HG02571 (cell line): ENCODE results near the gene TMEM121.
A peak's percentile ranks its signal among the peaks of the same experiment; 100 is the strongest.

ENCODE experiments used
- ATAC-seq: cut with Tn5 transposase; IDR thresholded peaks from one replicate; pipeline ENCODE4 v1.9.1; 2021; ENCODE audit warnings: mild to moderate bottlenecking, moderate library complexity; ENCODE audit not compliant: unreplicated experiment

Gene TMEM121

DNA sequence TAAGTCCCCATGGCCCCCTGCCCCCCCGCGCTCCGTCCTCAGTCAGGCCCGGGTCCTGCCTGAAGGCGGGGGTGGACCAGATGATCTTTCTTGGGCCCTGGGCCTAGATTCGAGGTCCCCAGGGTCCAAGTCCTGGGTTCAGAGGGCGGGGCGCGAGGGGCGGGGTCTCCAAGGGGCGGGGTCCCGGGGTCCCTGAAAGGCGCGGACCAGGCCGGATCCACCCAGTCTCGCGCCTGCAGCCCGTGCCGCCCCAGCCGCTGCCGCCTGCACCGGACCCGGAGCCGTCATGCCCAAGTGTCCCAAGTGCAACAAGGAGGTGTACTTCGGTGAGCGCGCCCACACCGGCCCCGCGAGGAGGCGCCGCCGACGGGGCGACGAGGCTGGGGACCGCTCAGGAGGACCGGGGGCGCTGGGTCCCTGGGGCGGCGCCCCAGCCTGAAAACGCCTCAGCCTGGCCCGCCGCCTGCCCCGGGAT, 39.4 kb upstream of the TMEM121 start:
- ATAC-seq: no peak

DNA sequence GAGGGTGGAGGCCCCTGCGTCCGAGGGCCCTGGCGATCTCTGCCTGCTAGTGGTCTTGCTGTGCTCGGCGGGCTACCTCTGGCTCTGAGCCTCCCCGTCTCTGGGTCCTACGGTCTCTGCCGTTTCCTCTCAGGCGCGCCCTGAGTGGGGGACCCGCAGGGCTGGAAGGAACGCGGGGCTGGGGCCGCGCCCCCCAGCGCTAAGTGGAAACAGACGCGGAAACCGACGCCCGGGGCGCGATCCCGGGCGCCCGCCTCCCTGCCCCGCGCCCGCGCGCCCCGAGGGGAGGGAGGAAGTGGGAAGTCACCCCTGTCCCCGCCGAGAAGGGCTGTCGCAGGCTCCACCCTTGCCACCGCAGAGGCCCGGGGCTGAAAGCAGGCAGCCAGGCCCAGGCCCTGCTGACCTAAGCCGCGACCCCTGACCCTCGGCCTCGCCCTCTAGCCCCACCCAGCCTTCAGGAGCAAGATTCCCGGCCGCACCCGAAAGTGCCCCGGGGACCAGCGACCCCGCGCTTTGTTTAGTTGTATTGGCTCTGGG, 38.9 kb upstream of the TMEM121 start:
- no peak for ATAC-seq

DNA sequence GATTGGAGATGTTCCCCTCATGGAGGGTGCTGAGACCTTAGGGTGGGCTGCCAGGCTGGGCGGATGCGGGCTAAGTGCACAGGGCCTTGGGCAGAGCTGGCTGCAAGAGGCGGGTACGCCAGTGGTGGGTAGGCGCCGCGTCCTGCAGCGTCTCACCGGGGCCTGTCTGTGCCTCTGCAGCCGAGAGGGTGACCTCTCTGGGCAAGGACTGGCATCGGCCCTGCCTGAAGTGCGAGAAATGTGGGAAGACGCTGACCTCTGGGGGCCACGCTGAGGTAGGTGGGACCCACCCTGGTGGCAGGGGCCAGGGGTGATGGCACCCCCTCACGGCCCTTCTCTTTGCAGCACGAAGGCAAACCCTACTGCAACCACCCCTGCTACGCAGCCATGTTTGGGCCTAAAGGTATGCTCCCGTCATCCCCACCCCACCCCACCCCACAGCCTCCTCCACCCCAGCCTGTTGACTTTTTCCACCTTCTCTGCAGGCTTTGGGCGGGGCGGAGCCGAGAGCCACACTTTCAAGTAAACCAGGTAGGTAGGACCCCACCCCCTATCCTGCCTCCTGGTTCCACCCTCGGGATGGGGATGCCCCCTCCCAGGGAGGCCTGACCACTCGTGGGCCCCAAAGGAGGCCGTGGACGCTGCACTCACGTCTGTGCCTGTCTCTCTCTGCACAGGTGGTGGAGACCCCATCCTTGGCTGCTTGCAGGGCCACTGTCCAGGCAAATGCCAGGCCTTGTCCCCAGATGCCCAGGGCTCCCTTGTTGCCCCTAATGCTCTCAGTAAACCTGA, 38.2 kb upstream of the TMEM121 start:
- ATAC-seq: no peak

DNA sequence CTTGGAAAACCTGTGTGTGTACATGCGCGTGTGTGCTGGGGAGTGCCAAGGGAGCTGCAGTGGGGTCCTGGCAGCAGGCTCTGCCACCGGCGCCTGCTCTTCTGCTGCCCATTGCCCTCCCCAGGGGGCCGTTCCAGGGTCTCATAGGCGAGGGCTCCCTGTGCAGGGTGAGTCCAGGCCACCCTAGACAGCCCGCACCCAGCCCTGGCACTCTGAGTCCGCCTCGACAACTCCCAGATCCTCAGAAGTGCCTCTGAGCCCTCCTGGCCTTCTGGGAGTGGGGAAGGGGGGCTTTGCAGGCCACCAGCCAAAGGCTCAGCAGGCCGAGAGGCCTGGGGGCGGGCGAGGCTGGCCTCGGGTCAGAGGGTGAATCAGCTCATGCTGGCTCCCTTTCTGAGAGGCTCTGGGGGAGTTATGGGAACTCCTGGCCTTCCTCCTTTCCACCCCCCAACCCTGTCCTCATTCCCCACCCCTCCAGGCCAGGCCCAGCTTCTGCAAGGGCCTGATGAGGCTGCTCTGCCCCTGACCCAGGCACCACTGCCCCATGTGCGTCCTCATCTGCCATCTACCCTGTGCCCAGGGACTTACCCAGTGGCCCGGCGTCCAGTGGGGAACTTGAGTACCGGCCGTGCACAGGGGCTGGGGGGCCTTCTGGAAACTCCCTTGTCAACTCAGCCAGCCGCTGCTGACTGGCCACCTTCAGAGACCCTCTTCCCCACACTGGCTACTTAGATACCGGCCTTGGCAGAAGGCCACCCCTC, 37.4 kb upstream of the TMEM121 start:
- ATAC-seq: no peak

DNA sequence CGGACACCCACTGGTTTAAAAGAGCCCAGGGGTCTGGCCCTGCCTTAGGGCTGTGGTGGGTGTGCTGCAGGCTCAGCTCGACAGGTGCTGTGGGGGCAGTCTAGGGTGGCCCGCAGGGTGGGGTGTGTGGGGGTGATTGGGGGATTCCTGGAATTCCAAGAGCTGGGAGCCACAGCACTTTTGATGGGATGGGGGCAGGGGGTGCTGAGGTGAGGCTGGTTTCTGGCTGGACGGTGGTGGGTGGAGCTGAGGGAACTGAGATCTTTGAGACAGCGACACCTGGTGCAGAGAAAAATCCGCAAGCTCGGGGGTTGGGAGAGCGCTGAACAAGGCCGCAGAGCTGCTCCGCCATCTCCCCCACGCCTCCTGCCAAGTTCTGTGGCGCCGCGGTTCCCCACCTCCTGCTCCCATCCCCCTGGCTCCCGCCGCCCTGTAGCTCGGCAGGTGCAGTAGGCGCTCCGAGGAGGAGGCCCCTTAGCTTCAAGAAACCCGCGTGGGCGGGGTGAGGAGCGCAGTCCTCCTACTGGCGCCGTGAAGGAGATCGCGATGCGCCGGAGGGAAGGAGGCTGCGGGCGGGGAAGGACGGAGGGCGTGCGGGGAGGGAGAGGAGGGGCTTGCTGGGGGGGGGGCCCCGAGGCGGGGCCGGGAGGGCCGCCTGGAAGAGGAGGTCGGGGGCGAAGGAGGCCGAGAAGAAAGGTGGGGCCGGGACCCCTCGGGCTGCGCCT, 36.7 kb upstream of the TMEM121 start:
- ATAC-seq: no peak

DNA sequence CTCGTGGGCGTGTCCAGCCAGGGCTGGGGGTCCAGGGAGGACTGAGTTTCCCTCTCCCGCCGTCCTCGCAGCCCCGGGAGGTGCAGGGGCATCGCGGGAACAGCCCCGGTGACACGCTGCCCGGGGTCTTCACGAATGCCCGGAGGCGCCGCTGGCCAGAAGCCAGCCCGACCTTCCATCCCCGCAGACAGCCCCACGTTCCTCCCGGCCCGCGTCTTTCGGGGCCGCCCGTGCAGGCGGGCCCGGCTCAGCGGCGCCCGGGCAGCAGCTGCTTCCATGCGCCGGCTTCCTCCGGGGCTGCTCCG, 36.2 kb upstream of the TMEM121 start:
- ATAC-seq: peak; percentile 0

DNA sequence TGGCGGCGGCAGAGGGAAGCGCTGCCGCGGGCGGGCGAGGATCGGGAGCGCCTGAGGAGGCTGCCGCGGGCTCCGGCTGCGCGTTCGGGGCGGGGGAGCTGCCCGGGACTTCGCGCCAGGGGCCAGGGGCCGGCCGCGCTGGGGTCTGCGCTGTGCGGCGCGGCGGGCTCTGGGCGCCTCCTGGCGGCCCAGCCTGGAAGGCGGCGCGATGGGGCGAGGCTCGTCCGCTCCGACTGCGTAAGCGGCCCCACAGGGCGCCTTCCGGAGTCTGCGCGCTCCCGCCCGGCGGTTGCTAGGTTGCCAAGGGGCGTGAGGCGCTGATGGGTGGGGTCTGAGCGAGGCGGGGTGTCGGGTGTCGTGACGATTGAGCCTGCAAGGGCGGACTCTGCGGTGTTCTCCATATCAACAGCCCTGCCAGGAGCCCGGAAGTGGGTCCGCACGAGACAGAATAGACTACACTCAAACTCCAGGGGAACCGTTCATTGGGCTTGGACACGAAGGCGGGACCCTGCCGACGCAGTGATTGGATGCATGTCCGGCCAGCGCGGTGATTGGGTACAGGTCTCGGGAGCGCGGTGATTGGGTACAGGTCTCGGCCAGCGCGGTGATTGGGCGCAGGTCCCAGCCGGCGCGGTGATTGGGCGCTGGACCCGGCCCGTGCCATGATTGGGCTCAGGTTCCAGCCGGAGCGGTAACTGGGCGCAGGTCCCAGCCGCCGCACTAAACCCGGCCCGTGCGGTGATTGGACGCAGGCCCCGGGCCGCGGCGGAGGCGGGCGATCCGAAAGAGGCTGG, 35.6 kb upstream of the TMEM121 start, which contains the start of gene TEDC1:
TEDC1 (plus strand) TSS at position 675 of the 794 bp plus-strand sequence. CDS start 130 bp downstream, outside the sequence.
- peak; percentile 65 for ATAC-seq

DNA sequence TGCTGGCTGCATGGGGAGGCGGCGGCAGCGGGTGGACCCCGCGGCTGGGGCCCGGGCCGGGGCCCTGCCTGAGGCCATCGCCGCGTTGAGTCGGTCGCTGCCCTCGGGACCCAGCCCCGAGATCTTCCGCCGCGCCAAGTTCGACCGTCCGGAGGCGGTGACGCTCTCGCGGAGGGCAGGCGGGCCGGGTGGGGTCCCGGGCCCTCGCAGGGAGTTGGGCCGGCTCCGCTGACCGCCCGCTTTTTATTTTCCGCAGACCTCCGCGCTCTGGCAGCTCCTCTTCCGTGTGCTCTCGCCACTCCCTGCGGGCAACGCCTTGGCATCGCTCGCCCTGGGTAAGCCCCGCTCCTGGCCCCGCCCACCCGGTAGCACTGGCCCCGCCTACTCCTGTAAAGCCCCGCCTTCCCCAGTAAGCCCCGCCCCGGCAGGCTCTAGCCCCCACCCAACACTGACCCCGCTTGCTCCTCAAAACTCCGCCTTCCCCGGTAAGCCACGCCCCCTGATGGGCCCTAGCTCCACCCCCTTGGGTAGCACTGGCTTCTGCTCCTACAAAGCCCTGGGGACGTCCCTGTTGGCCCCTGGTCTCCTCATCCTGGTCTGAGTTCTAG, 34.9 kb upstream of the TMEM121 start:
- no peak for ATAC-seq

DNA sequence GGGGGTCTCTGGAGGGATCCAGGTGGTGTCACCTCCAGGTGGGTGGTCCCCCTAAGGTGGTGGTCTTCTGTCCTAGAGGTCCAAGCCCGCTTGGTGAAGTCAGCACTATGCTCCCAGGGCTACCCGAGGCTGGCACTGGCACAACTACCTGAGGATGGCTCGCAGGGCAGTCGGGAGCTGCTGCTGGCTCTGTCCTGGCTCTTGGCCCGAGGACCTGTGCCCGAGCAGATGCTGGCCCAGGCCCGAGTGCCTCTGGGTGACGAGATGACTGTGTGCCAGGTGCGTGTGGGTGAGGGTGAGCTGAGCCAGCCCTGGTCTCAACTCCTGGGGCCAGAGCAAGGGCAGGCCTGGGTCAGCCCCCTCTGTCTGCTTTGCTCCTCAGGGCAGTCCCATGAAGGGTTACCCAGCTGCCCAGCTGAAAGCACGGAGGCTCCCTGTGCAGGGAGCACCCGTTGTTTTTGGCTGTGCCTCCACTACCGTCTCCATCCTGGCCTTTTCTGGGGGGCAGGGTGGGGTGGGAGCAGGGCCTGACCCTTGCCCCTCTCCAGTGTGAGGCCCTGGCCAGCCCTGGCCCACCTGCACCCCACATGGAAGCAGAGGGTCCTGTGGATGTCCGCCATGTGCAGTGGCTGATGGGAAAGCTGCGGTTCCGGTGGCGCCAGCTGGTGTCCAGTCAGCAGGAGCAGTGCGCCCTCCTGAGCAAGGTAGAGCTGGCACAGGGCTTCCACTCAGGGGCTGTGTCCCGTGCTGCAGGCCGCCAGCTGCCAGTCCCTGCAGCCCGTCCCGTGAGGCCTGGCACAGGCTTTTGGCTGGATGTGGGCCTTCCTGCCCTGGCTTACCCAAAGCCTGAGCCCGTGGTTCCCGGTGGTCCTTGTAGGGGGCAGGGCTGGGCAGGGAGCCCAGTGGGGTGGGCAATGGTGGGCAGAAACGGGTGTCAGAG, 34.1 kb upstream of the TMEM121 start:
- no peak for ATAC-seq

DNA sequence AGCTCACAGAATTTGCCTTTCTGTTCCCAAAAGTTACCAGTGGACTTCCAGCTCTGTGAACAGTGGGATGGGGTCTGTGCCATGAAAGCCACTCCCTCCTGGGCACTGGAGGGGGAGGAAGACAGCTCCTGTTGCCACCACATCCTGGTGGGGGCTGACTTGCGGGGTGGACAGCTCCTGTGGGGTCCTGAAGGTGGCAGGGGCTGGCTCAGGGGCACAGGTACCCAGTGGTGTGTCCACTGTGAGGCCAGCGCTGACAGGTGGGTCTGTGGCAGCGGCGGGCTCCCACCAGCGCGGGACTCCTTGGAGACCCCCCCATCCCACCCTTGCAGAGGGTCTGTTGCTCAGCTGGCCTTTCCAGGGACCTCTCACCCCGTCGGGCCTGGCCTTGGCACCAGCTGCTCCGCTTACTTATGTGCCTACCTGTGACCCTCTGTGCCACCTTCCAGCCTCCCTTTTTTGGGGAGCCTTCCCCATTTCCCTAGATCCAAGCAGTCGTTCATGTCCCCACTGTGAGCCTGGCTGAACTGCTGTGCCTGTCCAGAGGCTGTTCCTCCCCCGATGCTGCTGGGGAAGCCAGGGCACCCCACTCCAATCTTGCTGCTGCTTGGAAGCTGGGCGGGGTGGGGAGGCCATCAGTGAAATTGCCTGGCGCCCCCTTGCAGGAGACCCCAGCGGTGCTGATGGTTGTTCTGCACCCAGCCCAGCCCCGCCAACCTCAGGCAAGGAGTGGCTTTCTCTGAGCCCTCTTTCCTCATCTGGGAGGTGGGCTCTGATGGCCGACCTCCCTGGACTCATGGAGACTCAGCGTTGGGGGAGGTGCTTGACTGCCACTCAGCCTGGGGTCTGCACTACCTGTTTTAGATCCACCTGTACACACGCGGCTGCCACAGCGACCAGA, 33.2 kb upstream of the TMEM121 start:
- no peak for ATAC-seq

DNA sequence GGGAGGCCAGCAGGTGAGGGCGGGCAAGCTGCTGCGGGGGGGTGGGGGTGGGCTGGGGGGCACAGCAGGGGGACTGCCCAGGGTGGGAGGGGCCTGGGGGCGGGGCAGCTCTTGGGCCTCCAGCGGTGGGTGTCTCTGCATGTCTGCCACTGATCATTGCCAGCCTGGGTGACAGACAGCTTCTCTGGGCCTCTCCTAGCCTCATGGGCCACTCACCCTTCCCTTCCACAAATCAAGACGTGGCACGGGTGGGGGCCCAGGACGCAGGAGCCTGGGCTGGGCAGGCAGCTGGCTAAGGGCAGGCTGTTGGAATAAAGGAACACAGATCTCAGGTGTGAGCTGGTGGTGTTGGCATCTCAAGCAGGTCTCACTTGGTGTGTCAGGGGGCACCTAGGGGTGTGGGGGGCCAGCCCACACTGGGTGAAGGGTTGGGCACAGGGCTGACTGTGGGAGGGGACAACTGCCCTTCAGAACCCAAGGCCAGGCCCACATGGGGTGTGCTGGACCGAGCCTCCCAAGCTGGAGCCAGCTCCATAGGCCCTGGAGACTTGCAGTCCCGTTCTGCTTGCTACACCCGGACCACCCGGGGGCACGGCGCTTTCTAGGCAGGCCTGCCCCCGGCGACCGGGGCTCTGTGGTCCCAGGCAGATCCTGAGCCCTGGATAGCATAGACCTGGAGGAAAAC, 32.3 kb upstream of the TMEM121 start:
- ATAC-seq: no peak

DNA sequence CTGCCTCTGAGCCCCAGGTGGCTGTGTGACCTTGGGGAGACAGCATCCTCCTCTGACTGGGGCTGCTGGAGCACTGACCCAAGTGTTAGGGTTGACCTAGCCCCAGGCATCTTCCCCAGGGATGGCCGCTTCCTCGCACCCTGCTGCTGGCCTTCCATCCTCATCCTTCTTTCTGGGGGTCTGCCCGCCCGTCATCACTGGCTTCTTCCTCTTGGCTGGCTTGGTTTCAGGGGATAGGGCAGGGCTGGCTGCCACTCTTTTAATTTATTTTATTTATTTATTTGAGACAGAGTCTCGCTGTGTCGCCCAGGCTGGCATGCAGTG, 31.8 kb upstream of the TMEM121 start:
- no peak for ATAC-seq

DNA sequence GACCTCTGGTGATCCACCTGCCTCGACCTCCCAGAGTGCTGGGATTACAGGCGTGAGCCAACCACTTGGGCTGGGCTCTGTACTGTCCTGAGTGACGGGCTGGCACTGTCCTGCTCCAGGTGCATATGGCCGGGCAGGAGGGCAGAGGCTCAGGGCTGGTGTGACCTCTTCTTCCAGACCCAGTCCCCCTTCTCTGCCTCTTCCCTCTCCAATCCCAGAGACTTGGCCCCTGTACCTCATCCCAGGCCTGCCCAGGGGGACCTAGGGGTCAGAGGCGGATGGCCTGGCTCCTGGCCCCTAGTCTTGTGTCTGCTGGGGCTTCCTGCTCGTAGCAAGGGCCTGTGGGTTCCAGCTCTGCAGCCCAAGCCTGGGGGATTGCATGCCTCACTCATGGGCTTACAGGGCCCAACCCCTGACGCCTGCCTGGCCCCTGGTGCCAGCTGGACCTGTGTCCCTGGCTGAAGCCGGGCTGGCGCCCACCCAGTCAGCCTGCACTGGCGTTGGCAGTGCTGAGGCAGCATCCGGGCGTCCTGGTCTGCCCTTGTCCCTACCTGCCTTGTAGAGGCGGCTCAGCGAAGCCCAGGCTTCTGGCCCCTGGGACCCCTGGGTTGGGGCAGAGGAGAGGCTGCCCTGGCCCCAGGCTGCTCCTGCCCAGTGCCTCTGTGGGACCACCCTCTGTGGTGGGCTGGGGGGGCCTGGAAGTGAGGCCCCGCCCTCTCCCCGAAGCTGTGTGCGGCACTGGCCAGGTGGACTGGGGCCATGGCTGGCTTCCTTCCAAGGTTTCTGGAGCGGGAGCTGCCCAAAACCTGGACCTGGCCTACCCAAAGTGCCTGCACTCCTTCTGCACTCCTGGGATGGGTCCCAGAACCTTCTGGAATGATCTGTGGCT, 31.0 kb upstream of the TMEM121 start:
- no peak for ATAC-seq

DNA sequence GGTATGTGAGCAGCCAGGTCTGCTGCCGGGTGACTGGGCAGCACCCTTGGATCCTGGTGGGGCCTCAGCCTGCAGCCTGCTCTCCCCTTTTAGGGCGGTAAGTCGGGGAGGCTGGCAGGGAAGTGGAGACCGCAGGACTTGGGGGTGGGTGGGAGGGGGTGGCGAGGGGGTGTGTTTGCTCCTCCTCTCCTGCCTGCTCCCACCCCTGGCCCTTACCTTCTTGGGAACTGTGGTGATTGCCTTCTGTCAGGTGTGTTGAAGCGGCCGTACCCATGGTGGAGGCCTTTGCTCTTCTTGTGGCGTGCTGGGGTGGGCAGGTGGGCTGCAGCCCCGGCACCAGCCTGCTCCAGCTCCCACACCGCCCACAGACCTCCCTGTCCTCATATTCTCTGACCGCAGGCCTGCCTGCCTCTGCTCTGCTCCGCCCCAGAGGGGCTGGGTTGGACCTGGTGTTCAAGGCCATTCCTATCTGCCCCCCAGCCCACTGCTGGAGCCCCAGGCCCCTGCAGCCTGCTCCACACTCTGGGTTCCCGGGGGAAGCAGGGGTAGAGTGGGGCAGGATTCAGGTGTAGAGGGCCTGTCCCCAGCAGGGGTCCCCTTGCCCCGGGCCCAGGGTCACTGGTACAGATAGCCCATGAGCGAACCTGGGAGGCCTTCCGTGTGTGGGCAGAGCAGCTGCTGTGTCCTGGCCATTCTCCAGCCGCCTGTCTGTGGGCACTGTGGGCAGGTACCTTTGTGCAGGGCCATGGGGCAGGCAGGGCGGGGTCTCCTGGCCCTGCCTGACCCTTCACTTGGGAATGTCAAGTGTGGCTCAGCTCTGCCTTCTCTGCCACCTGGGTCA, 30.2 kb upstream of the TMEM121 start:
- no peak for ATAC-seq

DNA sequence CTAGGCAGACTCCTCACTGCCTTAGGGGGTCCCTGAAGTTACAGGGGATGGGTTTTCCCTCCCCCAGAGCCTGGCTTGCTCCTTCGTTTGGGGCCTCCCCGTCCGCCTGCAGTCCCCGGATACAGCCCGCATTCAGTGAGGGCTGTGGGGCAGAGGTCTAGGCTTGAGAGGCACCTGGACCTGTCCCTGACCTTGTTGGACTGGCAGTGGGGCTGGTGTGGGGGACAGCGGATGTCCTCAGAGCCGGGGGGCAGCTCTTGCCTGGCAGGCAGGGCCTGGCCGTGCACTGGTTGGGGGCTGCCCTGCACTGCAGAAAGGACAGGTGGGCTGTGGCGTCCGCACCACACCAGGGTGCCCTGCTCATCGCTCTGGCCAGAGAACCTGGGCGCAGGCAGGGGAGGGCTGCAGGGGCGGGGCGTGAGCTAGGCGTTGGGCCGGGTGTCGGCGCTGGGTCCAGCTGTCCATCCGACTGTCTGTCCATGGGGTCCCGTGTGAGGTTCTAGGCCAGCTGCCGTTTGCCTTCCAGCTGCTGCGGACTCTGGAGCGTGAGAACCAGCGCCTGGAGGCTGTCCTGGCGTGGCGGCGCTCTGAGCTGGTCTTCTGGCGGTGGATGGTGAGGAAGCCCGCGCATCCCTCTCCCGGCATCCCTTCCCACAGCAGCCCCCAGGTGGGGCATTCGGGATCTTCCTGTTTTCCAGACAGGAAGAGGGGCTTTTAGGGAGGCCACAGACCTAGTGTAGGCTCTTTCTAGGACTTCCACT, 29.4 kb upstream of the TMEM121 start:
- ATAC-seq: no peak
